KG1 (cell line): Measurements from ENCODE around the gene ATP4A.
A peak's percentile ranks its signal among the peaks of the same experiment; 100 is the strongest.
"Not testable (repeated sequence)": the region's sequence is repeated elsewhere in the genome, so short reads cannot be mapped to it uniquely, and the experiment has no call there.

ENCODE experiments used
- DNase-seq: peaks from one replicate; lab custom pipeline; 2025; lab: John Stamatoyannopoulos, UW

Gene ATP4A

DNA sequence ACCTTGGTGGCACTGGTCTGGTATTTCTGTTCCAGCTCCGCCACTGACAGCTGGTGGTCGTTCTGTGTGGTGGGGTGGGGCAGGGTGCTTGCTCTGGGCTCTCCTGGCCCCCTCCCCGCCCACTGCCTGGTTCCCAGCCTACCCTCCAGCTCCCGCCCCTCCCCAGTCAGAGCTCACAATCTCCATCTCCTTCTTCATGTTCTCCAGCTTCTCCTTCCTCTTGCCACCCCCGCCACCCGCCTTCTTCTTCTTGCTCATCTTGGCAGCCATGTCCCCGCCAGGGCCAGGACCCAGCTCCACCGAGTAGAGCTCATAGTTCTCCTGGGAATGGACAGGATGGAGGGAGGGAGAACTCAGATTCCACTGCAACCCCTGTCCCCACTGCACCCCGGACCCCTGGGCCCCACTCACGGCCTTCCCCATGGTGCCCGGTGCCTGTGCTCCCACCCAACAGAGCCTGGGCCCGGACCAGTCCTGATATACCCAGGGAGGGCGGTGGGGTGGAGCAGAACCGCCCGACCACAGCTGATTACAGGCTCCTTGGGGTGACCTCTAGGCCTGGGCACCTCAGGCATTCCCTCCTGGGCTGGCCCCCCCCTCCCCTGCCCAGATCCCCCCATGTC is at the start of gene ATP4A:
Gene ATP4A (minus strand): TSS at position 452 of the 623 bp plus-strand sequence. CDS start 29 bp downstream, at position 423.
- no peak for DNase-seq

DNA sequence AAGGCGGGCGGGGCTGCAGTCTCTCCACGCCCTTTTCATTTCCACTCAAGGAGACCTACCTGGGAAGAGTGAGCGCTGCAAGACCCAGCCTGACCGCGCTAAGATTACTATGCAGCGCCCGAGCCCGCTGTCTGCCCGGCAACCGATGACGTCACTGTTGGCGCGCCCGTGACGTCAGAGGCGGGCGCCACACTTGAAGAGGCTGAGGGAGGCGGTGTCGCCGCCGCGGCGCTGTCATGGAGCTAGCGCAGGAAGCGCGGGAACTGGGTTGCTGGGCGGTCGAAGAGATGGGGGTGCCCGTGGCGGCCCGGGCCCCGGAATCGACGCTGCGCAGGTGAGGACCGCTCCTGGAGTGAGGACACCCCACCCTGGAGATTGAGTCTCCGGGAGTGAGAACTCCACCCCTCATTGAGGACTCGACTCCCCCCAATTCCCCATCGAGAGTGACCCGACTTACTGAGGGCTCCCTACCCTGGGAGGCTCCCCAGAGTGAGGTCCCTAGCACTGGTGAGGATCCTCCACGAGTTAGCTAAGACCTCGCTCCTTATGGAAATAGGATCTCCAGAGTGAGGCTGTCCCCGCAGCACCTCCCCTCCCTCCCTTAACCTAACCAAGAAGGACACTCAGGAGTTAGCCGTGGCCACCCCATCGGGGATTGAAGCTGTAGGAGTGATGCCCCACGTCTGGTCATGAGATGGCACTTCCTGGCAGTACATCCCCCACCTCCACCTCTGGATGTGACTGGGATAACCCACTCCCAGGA is 49.3 kb upstream of the ATP4A start, which contains the start of gene HAUS5:
Gene HAUS5 (plus strand): TSS at position 177 of the 763 bp plus-strand sequence. CDS start 60 bp downstream, at position 237.
- DNase-seq: peak; percentile 72

GRCh38 chr19:35612224-35612558 is 48.7 kb upstream of the ATP4A start:
- no peak for DNase-seq

GRCh38 chr19:35609851-35610353 is 46.4 kb upstream of the ATP4A start:
- DNase-seq: no peak

- no peak for DNase-seq
These were observed 44.8 kb upstream of the ATP4A start for GRCh38 chr19:35608251-35608650.

DNA sequence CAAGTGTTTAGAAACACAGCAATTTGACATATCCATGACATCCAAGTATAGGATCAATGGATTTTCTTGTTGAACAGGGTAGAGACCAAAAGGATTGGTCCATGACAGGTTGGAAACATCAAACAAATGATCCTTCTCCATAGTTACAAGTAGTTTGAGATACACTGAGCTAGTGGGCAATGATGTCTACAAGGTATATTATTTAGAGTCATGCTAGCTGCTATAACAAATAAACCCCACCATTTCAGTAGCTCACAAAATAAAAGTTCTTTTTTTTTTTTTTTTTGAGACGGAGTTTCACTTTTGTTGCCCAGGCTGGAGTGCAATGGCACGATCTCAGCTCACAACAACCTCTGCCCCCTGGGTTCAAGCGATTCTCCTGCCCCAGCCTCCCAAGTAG is 44.2 kb upstream of the ATP4A start:
- no peak for DNase-seq

DNA sequence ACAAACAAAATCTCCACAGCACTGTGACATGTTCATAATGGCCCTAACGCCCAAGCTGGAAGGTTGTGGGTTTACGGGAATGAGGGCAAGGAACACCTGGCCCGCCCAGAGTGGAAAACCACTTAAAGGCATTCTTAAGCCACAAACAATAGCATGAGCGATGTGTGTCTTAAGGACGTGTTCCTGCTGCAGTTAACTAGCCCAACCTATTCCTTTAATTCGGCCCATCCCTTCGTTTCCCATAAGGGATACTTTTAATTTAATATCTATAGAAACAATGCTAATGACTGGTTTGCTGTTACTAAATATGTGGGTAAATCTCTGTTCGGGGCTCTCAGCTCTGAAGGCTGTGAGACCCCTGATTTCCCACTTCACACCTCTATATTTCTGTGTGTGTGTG is 43.7 kb upstream of the ATP4A start:
- not testable (repeated sequence) for DNase-seq

DNA sequence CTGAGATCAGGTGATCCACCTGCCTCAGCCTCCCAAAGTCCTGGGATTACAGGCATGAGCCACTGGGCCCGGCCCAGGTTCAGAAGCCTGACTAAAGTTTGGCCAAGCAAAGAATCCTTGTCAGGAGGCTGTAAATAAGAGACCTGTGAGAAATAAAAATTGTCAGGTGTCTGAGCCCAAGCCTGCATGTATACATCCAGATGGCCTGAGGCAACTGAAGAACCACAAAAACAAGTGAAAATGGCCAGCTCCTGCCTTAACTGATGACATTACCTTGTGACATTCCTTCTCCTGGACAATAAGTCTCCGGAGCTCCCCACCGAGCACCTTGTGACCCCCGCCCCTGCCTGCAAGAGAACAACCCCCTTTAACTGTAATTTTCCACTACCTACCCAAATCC is 41.0 kb upstream of the ATP4A start:
- not testable (repeated sequence) for DNase-seq

GRCh38 chr19:35601971-35602370 is 38.5 kb upstream of the ATP4A start:
- DNase-seq: no peak

GRCh38 chr19:35596366-35596999 is 33.0 kb upstream of the ATP4A start:
- no peak for DNase-seq

DNA sequence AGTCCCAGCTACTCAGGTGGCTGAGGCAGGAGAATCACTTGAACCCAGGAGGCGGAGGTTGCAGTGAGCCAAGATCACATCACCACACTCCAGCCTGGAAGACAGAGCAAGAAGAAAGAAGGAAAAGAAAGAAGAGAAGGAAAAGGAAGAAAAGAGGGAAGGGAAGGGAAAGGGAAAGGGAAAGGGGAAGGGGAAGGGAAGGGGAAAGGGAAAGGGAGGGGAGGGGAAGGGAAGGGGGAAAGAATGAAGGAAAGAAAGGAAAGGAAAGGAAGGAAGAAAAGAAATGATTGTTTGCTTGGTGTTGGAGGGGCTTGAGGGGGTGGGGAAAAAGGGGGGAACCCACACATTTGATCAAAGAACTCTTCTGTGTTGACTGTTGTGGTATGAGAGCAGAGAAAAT is 32.5 kb upstream of the ATP4A start:
- DNase-seq: no peak

- DNase-seq: not testable (repeated sequence)
These were observed 31.6 kb upstream of the ATP4A start for GRCh38 chr19:35595026-35595425.

DNA sequence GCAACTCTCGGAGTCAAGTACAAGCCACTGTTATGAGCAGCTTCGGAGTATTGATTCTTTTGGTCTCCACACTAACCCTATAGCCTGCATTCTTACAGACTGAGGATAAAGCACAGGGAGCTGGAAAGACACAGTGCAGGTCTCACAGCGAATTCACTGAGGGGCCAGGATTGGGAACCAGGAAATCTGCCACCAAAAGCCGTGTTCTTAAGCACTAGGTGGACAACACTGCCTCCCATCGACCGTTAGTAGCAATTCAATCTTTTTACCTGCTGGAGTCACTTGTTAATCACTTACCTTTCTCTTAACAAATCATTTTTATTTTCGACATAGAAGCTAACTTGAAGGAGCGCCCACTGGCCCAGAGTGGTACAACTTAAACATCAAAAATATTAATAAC is 28.8 kb upstream of the ATP4A start:
- DNase-seq: no peak

GRCh38 chr19:35590875-35591274 is 27.4 kb upstream of the ATP4A start:
- no peak for DNase-seq

DNA sequence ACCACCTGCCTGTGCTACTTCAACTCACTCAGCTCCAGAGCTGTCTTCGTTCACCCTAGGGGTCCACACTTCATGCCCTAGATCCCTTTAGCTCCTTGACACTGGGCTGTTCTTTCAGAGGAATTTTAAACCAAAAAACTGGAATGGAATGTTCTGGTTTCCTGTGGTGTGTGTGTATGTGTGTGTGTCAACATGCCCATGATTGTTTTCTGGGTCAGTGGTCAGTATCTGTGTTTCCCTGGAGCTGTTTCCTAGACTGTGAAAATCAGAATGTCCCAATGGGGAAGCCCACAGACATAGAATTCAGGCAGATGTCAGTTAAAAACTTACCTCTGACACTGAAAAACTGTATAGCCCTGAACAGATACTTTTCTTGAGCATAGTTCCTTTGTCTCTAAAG is 23.9 kb upstream of the ATP4A start:
- no peak for DNase-seq

DNA sequence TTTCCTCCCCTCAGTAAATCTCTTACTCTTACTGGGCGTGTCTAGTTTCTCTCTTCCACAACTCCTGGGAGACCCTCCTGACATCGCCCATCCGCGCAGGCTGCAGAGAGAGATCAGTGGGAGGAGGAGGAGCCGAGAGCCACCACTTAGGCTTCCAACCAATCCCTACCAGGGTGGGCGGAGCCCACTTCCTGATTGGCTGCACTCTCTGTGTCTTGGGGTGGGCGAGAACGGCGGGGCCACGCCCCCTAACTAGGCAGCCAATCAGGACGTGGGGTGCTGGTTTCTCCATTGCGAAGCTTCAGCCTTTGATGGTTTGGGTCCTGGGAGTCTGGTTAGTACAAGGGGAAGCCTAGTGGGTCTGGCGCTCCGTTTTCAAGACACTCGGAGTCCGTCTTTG is 22.4 kb upstream of the ATP4A start, which contains the start of gene PMIS2:
Gene PMIS2 (plus strand): TSS at position 326 of the 400 bp plus-strand sequence. CDS start 87 bp downstream, outside the sequence.
- DNase-seq: no peak

DNA sequence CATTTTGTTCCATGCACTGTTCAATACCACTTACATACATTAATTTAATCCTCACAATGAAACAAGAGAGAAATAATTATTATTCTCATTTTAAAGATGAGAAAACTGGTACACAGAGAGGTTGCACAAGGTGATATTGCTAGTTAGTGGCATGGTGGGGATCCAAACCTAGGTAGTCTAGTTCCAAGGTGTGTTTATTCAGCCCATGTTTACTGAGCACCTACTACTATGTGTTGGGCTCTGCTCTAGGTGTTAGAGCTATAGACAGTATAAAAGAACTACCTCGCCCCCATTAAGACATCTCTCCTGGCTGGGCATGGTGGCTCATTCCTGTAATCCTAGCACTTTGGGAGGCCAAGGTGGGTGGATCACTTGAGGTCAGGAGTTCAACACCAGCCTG is 19.3 kb upstream of the ATP4A start:
- DNase-seq: no peak

DNA sequence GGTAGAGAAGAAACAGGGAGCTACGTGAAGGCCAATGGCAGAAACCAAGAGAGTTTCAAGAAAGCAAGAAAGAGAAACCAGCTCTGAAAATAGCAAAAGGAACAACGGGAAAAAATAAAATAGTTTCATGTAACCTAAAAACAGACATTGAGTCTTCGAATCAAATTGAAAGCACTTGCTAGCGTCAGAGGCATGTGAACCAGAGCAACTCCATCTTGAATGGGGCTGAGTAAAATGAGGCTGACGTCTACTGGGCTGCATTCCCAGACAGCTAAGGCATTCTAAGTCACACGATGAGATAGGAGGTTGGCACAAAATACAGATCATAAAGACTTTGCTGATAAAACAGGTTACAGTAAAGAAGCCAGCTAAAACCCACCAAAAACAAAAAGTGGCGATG is 15.2 kb upstream of the ATP4A start:
- DNase-seq: no peak

GRCh38 chr19:35577918-35578317 is 14.5 kb upstream of the ATP4A start:
- no peak for DNase-seq

DNA sequence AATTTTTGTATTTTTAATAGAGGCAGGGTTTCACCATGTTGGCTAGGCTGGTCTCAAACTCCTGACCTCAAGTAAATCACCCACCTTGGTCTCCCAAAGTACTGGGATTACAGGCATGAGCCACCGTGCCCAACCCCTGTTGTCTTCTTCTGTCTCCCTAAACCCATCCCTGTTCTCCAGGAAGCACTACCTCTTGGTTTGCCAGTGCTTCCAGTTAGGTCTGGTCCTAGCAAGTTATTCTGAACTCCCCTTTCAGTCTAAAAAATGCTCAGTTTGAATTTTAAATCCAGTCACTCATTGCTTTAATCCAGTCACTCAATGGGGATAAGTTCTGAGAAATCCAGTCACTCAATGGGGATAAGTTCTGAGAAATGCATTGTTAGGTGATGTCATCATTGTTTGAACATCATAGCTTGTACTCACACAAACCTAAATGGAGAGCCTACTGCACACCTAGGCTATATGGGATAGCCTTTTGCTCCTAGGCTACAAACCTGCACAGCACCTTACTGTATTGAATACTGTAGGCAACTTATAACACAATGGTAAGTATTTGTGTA is 8.0 kb upstream of the ATP4A start:
- DNase-seq: no peak

GRCh38 chr19:35569281-35569781 is 5.9 kb upstream of the ATP4A start:
- no peak for DNase-seq

- no peak for DNase-seq
These were observed 3.3 kb upstream of the ATP4A start for GRCh38 chr19:35566738-35567137.
